ENCODE results near the gene EXOC7.

GRCh38 chr17:76081295-76082210, 22.0 kb downstream of the EXOC7 start:
- no peak for TF ChIP-seq CTCF (IDR thresholded peaks at IDR 0.05)
- no peak for TF ChIP-seq ATF2 (CRISPR knock-in tag; IDR thresholded peaks at IDR 0.05; ENCODE audit: borderline replicate concordance, low read depth)
- TF ChIP-seq ATF1 (CRISPR knock-in tag; IDR thresholded peaks at IDR 0.05), result no peak

Measured in WTC11 (cell line).